HepG2 (cell line): ENCODE results near the gene LDAH. TPM values are rescaled to one million over a fixed set of nuclear protein-coding genes. Genes with fewer than 3 reads are reported as not detected.
A peak's percentile ranks its signal among the peaks of the same experiment; 100 is the strongest.

ENCODE experiments used
- ATAC-seq: fragments of 200-7000 bp; cut with Tn5 transposase; 3 replicates; pipeline ENCODE4 v1.9.1; 2020; ENCODE audit warnings: mild to moderate bottlenecking, moderate library complexity
- BruUV-seq: library from RNA; stranded (reverse); fragments of 400-500 nt; replicated peaks from 2 replicates; lab custom pipeline; 2021; lab: Mats Ljungman, UMichigan
- CTCF ChIA-PET: fragments of 300-600 bp; formaldehyde crosslinking; extraction: SDS; loops from one replicate; lab custom pipeline; 2021; ENCODE audit warnings: low total read pairs, inconsistent platforms, low intra/inter-chr PET ratio; lab: Yijun Ruan, JAX
- POLR2A ChIA-PET: fragments of 350-600 bp; sonication (Branson Sonifier 250); formaldehyde crosslinking; loops from one replicate; lab custom pipeline; 2020; ENCODE audit warnings: antibody characterized with exemption, inconsistent platforms; lab: Yijun Ruan, JAX
- DNase-seq: peaks from one replicate; pipeline ENCODE4 v3.0.0-alpha.2; 2015; ENCODE audit warnings: low spot score
- FAIRE-seq: peaks from 3 replicates; lab custom pipeline; 2011; peaks lifted over from hg19 to GRCh38; lab: Jason Lieb, UNC
- H2AFZ ChIP-seq: one replicate; pipeline ENCODE4 v1.6.1; 2011; ENCODE audit warnings: low read length, inconsistent platforms
- H3K27ac ChIP-seq: fragments of 300-600 bp; 3 replicates; pipeline ENCODE4 v1.8.0; 2011; ENCODE audit warnings: mixed run types, mild to moderate bottlenecking, mixed read lengths, low read length, inconsistent platforms; ENCODE audit not compliant: insufficient read depth; ENCODE audit errors: extremely low read length
- H3K27me3 ChIP-seq, 2 experiments: fragments of 200-600 bp in 1 of 2; 2 replicates in 1 of 2; 3 replicates in 1 of 2; pipeline versions ENCODE4 v1.6.0 to v1.8.0; 2011; ENCODE audit warnings: low read length in 2 of 2, mild to moderate bottlenecking in 2 of 2, moderate library complexity in 2 of 2, inconsistent platforms in 1 of 2; ENCODE audit not compliant: insufficient read depth in 2 of 2, control insufficient read depth in 1 of 2
- H3K36me3 ChIP-seq, 2 experiments: fragments of 200-600 bp in 1 of 2; replicated peaks in 1 of 2; 2 replicates in 1 of 2; 3 replicates in 1 of 2; pipeline versions ENCODE4 v1.5.1 to v1.8.0; 2011; ENCODE audit warnings: low read length in 2 of 2, inconsistent platforms in 1 of 2; ENCODE audit not compliant: insufficient read depth in 2 of 2, control insufficient read depth in 1 of 2
- H3K4me1 ChIP-seq: 2 replicates; pipeline ENCODE4 v1.5.1; 2012; ENCODE audit warnings: low read length, inconsistent platforms; ENCODE audit not compliant: insufficient read depth
- H3K4me2 ChIP-seq: 2 replicates; pipeline ENCODE4 v1.6.0; 2011; ENCODE audit warnings: low read depth, low read length, inconsistent platforms
- H3K4me3 ChIP-seq, 3 experiments: fragments of 200-600 bp in 1 of 3; sonication (generic), shearing (Covaris generic) in 1 of 3; replicated peaks in 1 of 3; 2 replicates each; pipeline ENCODE4 v1.5.1; 2011 to 2016; ENCODE audit warnings: low read length in 3 of 3, inconsistent platforms in 2 of 3, low read depth in 2 of 3, mild to moderate bottlenecking in 2 of 3, control low read depth in 1 of 3, mixed read lengths in 1 of 3; ENCODE audit not compliant: insufficient read depth in 1 of 3
- H3K79me2 ChIP-seq: one replicate; pipeline ENCODE4 v1.6.1; 2011; ENCODE audit warnings: low read length, inconsistent platforms; ENCODE audit not compliant: insufficient read depth
- H3K9ac ChIP-seq: 2 replicates; pipeline ENCODE4 v1.6.0; 2011; ENCODE audit warnings: mild to moderate bottlenecking, low read depth, low read length, inconsistent platforms; ENCODE audit not compliant: insufficient read depth
- H3K9me3 ChIP-seq: 2 replicates; pipeline ENCODE4 v1.5.1; 2012; ENCODE audit warnings: mild to moderate bottlenecking, low read length
- H4K20me1 ChIP-seq: 2 replicates; pipeline ENCODE4 v1.6.0; 2011; ENCODE audit warnings: inconsistent platforms, mild to moderate bottlenecking, low read length, moderate library complexity; ENCODE audit not compliant: insufficient read depth
- AFF4 ChIP-seq: sonication (generic); formaldehyde crosslinking; IDR thresholded peaks from 2 replicates; pipeline ENCODE4 v1.4.0; 2020; ENCODE audit warnings: missing genetic modification reagents
- ATM ChIP-seq: fragments of 450-650 bp; IDR thresholded peaks from 2 replicates; pipeline ENCODE4 v1.7.1; 2017; ENCODE audit warnings: mild to moderate bottlenecking, borderline replicate concordance
- FOXC1 ChIP-seq: sonication (generic); formaldehyde crosslinking; IDR thresholded peaks from 2 replicates; pipeline ENCODE4 v1.8.0; 2022; ENCODE audit warnings: mild to moderate bottlenecking, missing genetic modification reagents, borderline replicate concordance
- GTF3A ChIP-seq: sonication (generic); formaldehyde crosslinking; conservative IDR thresholded peaks from 2 replicates; pipeline ENCODE4 v1.4.0; 2020; ENCODE audit warnings: mild to moderate bottlenecking, missing genetic modification reagents
- MTF2 ChIP-seq: sonication (generic); formaldehyde crosslinking; IDR thresholded peaks from 2 replicates; pipeline ENCODE4 v1.5.0; 2020; ENCODE audit warnings: missing genetic modification reagents, borderline replicate concordance
- RXRA ChIP-seq: sonication (generic); formaldehyde crosslinking; IDR thresholded peaks from 2 replicates; pipeline ENCODE4 v1.5.1; 2020; ENCODE audit warnings: missing genetic modification reagents
- SIX4 ChIP-seq: sonication (generic); formaldehyde crosslinking; IDR thresholded peaks from 2 replicates; pipeline ENCODE4 v1.4.0; 2020; ENCODE audit warnings: missing genetic modification reagents
- SNAPC2 ChIP-seq: sonication (generic); formaldehyde crosslinking; IDR thresholded peaks from 2 replicates; pipeline ENCODE4 v1.8.1; 2022; ENCODE audit warnings: mild to moderate bottlenecking, missing genetic modification reagents
- ZBTB39 ChIP-seq: sonication (generic); formaldehyde crosslinking; IDR thresholded peaks from 2 replicates; pipeline ENCODE4 v1.5.0; 2020; ENCODE audit warnings: missing genetic modification reagents
- ZHX1 ChIP-seq: sonication (generic); formaldehyde crosslinking; IDR thresholded peaks from 2 replicates; pipeline ENCODE4 v1.8.1; 2022; ENCODE audit warnings: low read depth, mild to moderate bottlenecking, missing genetic modification reagents
- WGBS: methylation state at CpG from one replicate; pipeline ENCODE4 v1.1.6; 2017; ENCODE audit warnings: low lambda C conversion rate; 5-methylcytosine and 5-hydroxymethylcytosine counted together
- in situ Hi-C: cut with HindIII; loops from 2 replicates; pipeline ENCODE4 v1.10.0; 2017; ENCODE audit warnings: low pct_unique_long_range_greater_than_20kb; ENCODE audit not compliant: extremely low pct_ligation_motif_present
- intact Hi-C: fragments of 100-400 bp; cut with micrococcal nuclease; formaldehyde crosslinking; loops from one replicate; pipeline ENCODE4 v1.10.0; 2022; ENCODE audit not compliant: unreplicated experiment
- polyA plus RNA-seq, 8 experiments: library from polyadenylated mRNA; depleted of rRNA in 3 of 8; stranded (reverse) in 7 of 8; unstranded in 1 of 8; fragments of >200 nt; fragmentation: Illumina TruSeq in 4 of 8; extraction: Trizol in 4 of 8; gene quantifications; 2 replicates each; pipeline versions ENCODE4 v1.2.1 to v1.2.3, GENCODE V29; 2011 to 2016; ENCODE audit warnings: low read depth in 4 of 8, missing spikeins in 1 of 8, mixed read lengths in 1 of 8; ENCODE audit not compliant: insufficient read depth in 1 of 8
- total RNA-seq, 5 experiments: library from RNA; depleted of rRNA; stranded (reverse); fragments of >200 nt; fragmentation: Illumina TruSeq; extraction: Trizol; gene quantifications; 2 replicates each; pipeline ENCODE4 v1.2.3, GENCODE V29; 2016; ENCODE audit warnings: low read depth in 1 of 5

Gene LDAH
- total and polyA plus RNA-seq, 2 of the 13 experiments (the other 11 are each of a cell fraction or from before 2014, with no cell fraction given), result 28.8 to 46.2 TPM

GRCh38 chr2:20661421-20662307, 161.2 kb downstream of the LDAH start:
- DNase-seq (peak; percentile 78), ATAC-seq (peak; percentile 38), FAIRE-seq (peak; percentile 94)
- in situ Hi-C loops, result loop anchor here (10.0 to 25.0 kb wide), 2 partner anchors 301 to 503 kb away; no protein-coding TSS in a partner anchor
- Histone ChIP-seq H3K27me3 (peaks cover 25 to 63% of the 10 kb centered on the region in 2 experiments; a peak in 4 of 5 replicates), H3K79me2 (no peaks in the 10 kb centered on the region), H3K4me1 (peaks cover 38% of the 10 kb centered on the region), H3K9me3 (no peaks in the 10 kb centered on the region), H3K27ac (no peak overlapping the region), H3K4me3 (peak overlapping the region in 1 of 3 experiments; percentile 15; a peak in 1 of 6 replicates), H3K9ac (no peak overlapping the region), H3K4me2 (peak overlapping the region; percentile 41), H2AFZ (no peak overlapping the region), H3K36me3 (no peaks in the 10 kb centered on the region), H4K20me1 (no peaks in the 10 kb centered on the region)
- 15% methylated on average over 9 of the region's 11 CpGs for WGBS
- POLR2A ChIA-PET, result interaction anchor here (1.2 to 8.5 kb wide), 3 partner anchors 10 to 337 kb away, joined by 4 to 216 read pairs (median 23); partner anchors contain the start of gene HS1BP3
- CTCF ChIA-PET, result interaction anchor here (0.6 to 3.2 kb wide), 6 partner anchors 15 to 301 kb away, joined by 3 to 61 read pairs (median 6); no protein-coding TSS in a partner anchor
- BruUV-seq, result no TSS peak
- intact Hi-C loops, result loop anchor here (1.0 to 10.0 kb wide), 4 partner anchors 15 to 653 kb away; no protein-coding TSS in a partner anchor
- TF ChIP-seq RXRA (CRISPR knock-in tag) (no peak; the same call in 1 of the 2 replicates), ZHX1 (CRISPR knock-in tag) (no peak), SNAPC2 (CRISPR knock-in tag) (no peak), AFF4 (CRISPR knock-in tag) (no peak), SIX4 (CRISPR knock-in tag) (no peak), ATM (no peak), ZBTB39 (no peak), MTF2 (0 out of 2 replicates have a peak, but pooled peaks have one; percentile 64), GTF3A (CRISPR knock-in tag) (no peak), FOXC1 (CRISPR knock-in tag) (0 out of 2 replicates have a peak, but pooled peaks have one; percentile 67)
